H1 (cell line): Measurements from ENCODE around the gene OPHN1. TPM values are rescaled to one million over a fixed set of nuclear protein-coding genes. Genes with fewer than 3 reads are reported as not detected.

Experiments
- CTCF ChIA-PET: fragments of 300-600 bp; sonication (Branson Sonifier 250); formaldehyde crosslinking; loops from one replicate; lab custom pipeline; 2021; ENCODE audit not compliant: partially characterized antibody; lab: Charles Lee
- POLR2A ChIA-PET: fragments of 300-600 bp; sonication (Branson Sonifier 250); formaldehyde crosslinking; loops from one replicate; lab custom pipeline; 2021; ENCODE audit warnings: inconsistent platforms; ENCODE audit not compliant: partially characterized antibody; lab: Charles Lee
- DNase-seq, 2 experiments: peaks; one replicate each; pipeline versions ENCODE4 v3.0.0 to v3.0.0-alpha.2; 2010 to 2022; ENCODE audit warnings: low spot score in 2 of 2, low read depth in 1 of 2, mixed read lengths in 1 of 2
- FAIRE-seq: peaks from 2 replicates; lab custom pipeline; 2011; peaks lifted over from hg19 to GRCh38; lab: Jason Lieb, UNC
- H2AFZ ChIP-seq: 2 replicates; pipeline ENCODE4 v1.8.1; 2012; ENCODE audit warnings: low read length, inconsistent platforms
- H2AK5ac ChIP-seq: 2 replicates; pipeline ENCODE4 v1.6.1; 2013; ENCODE audit warnings: low read depth, low read length
- H2BK120ac ChIP-seq: replicated peaks from 2 replicates; pipeline ENCODE3; 2013; ENCODE audit warnings: low read depth, low read length, inconsistent platforms
- H2BK12ac ChIP-seq: 2 replicates; pipeline ENCODE4 v1.6.1; 2013; ENCODE audit warnings: low read depth, low read length
- H2BK15ac ChIP-seq: 2 replicates; pipeline ENCODE4 v1.6.1; 2013; ENCODE audit warnings: low read length
- H2BK20ac ChIP-seq: 2 replicates; pipeline ENCODE4 v1.6.1; 2013; ENCODE audit warnings: low read length
- H2BK5ac ChIP-seq: 2 replicates; pipeline ENCODE4 v1.6.1; 2013; ENCODE audit warnings: low read depth, low read length
- H3K14ac ChIP-seq: 2 replicates; pipeline ENCODE4 v1.6.1; 2013; ENCODE audit warnings: inconsistent platforms; ENCODE audit not compliant: insufficient read length
- H3K18ac ChIP-seq: 2 replicates; pipeline ENCODE4 v1.6.1; 2013; ENCODE audit warnings: low read length; ENCODE audit errors: extremely low read depth
- H3K23ac ChIP-seq: 2 replicates; pipeline ENCODE4 v1.6.1; 2013; ENCODE audit warnings: inconsistent platforms; ENCODE audit not compliant: insufficient read length
- H3K23me2 ChIP-seq: 2 replicates; pipeline ENCODE4 v1.6.1; 2013; ENCODE audit warnings: low read depth, low read length
- H3K27ac ChIP-seq: 2 replicates; pipeline ENCODE4 v1.6.1; 2011; ENCODE audit warnings: low read depth, low read length, inconsistent platforms
- H3K27me3 ChIP-seq, 4 experiments: replicated peaks in 1 of 4; 1 replicate in 1 of 4; 2 replicates in 3 of 4; pipeline versions ENCODE4 v1.6.1 to v1.8.1; 2011 to 2013; ENCODE audit warnings: low read length in 3 of 4, mild to moderate bottlenecking in 3 of 4, inconsistent platforms in 2 of 4, mixed read lengths in 2 of 4, moderate library complexity in 1 of 4; ENCODE audit not compliant: control insufficient read depth in 3 of 4, insufficient read depth in 3 of 4; ENCODE audit errors: extremely low read depth in 1 of 4
- H3K36me3 ChIP-seq, 4 experiments: 2 replicates each; pipeline versions ENCODE4 v1.6.1 to v1.8.1; 2011 to 2013; ENCODE audit warnings: mild to moderate bottlenecking in 4 of 4, low read length in 3 of 4, moderate library complexity in 2 of 4, control low read depth in 1 of 4, inconsistent platforms in 1 of 4; ENCODE audit not compliant: insufficient read depth in 4 of 4, control insufficient read depth in 2 of 4
- H3K4ac ChIP-seq: replicated peaks from 2 replicates; pipeline ENCODE3; 2013; ENCODE audit warnings: low read length, low read depth, mixed read lengths, inconsistent platforms; ENCODE audit not compliant: insufficient read length
- H3K4me1 ChIP-seq, 4 experiments: replicated peaks in 1 of 4; 1 replicate in 1 of 4; 2 replicates in 3 of 4; pipeline versions ENCODE4 v1.6.1 to v1.8.1; 2011 to 2013; ENCODE audit warnings: low read length in 3 of 4, inconsistent platforms in 2 of 4, mixed read lengths in 1 of 4; ENCODE audit not compliant: insufficient read depth in 4 of 4, control insufficient read depth in 3 of 4
- H3K4me2 ChIP-seq, 2 experiments: 2 replicates each; pipeline versions ENCODE4 v1.6.1 to v1.8.1; 2011 to 2013; ENCODE audit warnings: low read depth in 2 of 2, low read length in 2 of 2, control low read depth in 1 of 2, inconsistent platforms in 1 of 2, mild to moderate bottlenecking in 1 of 2; ENCODE audit not compliant: insufficient read depth in 1 of 2
- H3K4me3 ChIP-seq, 4 experiments: fragments of 200-600, 300-600 bp in 1 of 4; sonication (generic), shearing (Covaris generic), sonication (Bioruptor Twin) in 1 of 4; 2 replicates each; pipeline versions ENCODE4 v1.5.1 to v1.8.1; 2011 to 2016; ENCODE audit warnings: low read length in 4 of 4, low read depth in 3 of 4, control low read depth in 2 of 4, inconsistent platforms in 2 of 4, mild to moderate bottlenecking in 2 of 4, mixed read lengths in 1 of 4, moderate library complexity in 1 of 4; ENCODE audit not compliant: insufficient read depth in 2 of 4; ENCODE audit errors: extremely low read depth in 1 of 4
- H3K56ac ChIP-seq: replicated peaks from 2 replicates; pipeline ENCODE3; 2013; ENCODE audit warnings: low read depth, mild to moderate bottlenecking, mixed read lengths, low read length, inconsistent platforms; ENCODE audit not compliant: insufficient read length
- H3K79me1 ChIP-seq: 2 replicates; pipeline ENCODE4 v1.6.1; 2013; ENCODE audit warnings: low read depth, low read length, control low read depth
- H3K79me2 ChIP-seq, 2 experiments: 2 replicates each; pipeline versions ENCODE4 v1.6.1 to v1.8.1; 2012 to 2013; ENCODE audit warnings: low read length in 2 of 2, mild to moderate bottlenecking in 2 of 2, inconsistent platforms in 1 of 2; ENCODE audit not compliant: insufficient read depth in 2 of 2, control insufficient read depth in 1 of 2
- H3K9ac ChIP-seq, 4 experiments: replicated peaks in 1 of 4; 1 replicate in 1 of 4; 2 replicates in 3 of 4; pipeline versions ENCODE4 v1.6.1 to v1.8.1; 2011 to 2013; ENCODE audit warnings: low read depth in 3 of 4, low read length in 3 of 4, control low read depth in 2 of 4, mild to moderate bottlenecking in 2 of 4, moderate library complexity in 2 of 4, inconsistent platforms in 1 of 4; ENCODE audit errors: extremely low read depth in 1 of 4
- H3K9me3 ChIP-seq, 2 experiments: 2 replicates each; pipeline versions ENCODE4 v1.6.1 to v1.8.1; 2012 to 2013; ENCODE audit warnings: mild to moderate bottlenecking in 2 of 2, moderate library complexity in 2 of 2, control low read depth in 1 of 2, inconsistent platforms in 1 of 2, low read depth in 1 of 2, low read length in 1 of 2, mixed read lengths in 1 of 2; ENCODE audit not compliant: insufficient read depth in 2 of 2
- H4K20me1 ChIP-seq, 2 experiments: replicated peaks in 1 of 2; 2 replicates each; pipeline versions ENCODE3 to v1.8.1; 2011 to 2013; ENCODE audit warnings: inconsistent platforms in 2 of 2, low read length in 2 of 2, mild to moderate bottlenecking in 1 of 2; ENCODE audit not compliant: insufficient read depth in 2 of 2, control insufficient read depth in 1 of 2
- H4K5ac ChIP-seq: 2 replicates; pipeline ENCODE4 v1.6.1; 2013; ENCODE audit warnings: low read length, low read depth, mixed read lengths, inconsistent platforms; ENCODE audit not compliant: insufficient read length
- H4K8ac ChIP-seq: 2 replicates; pipeline ENCODE4 v1.8.0; 2013; ENCODE audit warnings: mild to moderate bottlenecking, moderate library complexity, low read length, inconsistent platforms; ENCODE audit not compliant: insufficient read depth; ENCODE audit errors: extremely low read depth
- H4K91ac ChIP-seq: replicated peaks from 2 replicates; pipeline ENCODE3; 2013; ENCODE audit warnings: low read length, mixed read lengths, inconsistent platforms; ENCODE audit not compliant: insufficient read length
- CHD1 ChIP-seq: IDR thresholded peaks from 2 replicates; pipeline ENCODE4 v1.6.1; 2012; ENCODE audit warnings: low read depth, low read length, improper control_type of control experiment
- E2F6 ChIP-seq: IDR thresholded peaks from 2 replicates; pipeline ENCODE4 v1.6.1; 2012; ENCODE audit warnings: inconsistent platforms
- SP4 ChIP-seq: IDR thresholded peaks from 2 replicates; pipeline ENCODE4 v1.6.1; 2012; ENCODE audit warnings: low read length, inconsistent platforms
- polyA plus RNA-seq, 7 experiments: library from polyadenylated mRNA; depleted of rRNA in 3 of 7; stranded (reverse) in 5 of 7; unstranded in 2 of 7; fragments of >200 nt in 5 of 7; fragments of 200-250 nt in 2 of 7; gene quantifications; 1 replicate in 5 of 7; 2 replicates in 1 of 7; 4 replicates in 1 of 7; pipeline versions ENCODE4 v1.2.1 to v1.2.3, GENCODE V29; 2011 to 2013; ENCODE audit warnings: missing spikeins in 2 of 7, mixed read lengths in 2 of 7
- total RNA-seq: library from RNA; stranded (reverse); fragmentation: NEBNext Ultra II Directional; extraction: Animal tissue kit (Norgen Biotek cat#: 25700); gene quantifications from 2 replicates; pipeline ENCODE4 v1.2.1, GENCODE V29; 2021

OPHN1 gene
- total and polyA plus RNA-seq, 2 of the 8 experiments (the other 6 are each of a cell fraction or from before 2014, with no cell fraction given), result 1.2 to 3.5 TPM

- H3K36me3 ChIP-seq, result no peaks in the 10 kb centered on the region
- no peak overlapping the region for H3K9ac ChIP-seq
- H3K9me3 ChIP-seq, result no peaks in the 10 kb centered on the region
- DNase-seq, result no peak
- no peaks in the 10 kb centered on the region for H4K20me1 ChIP-seq
- no peak overlapping the region for H4K91ac ChIP-seq
- no peak overlapping the region for H3K18ac ChIP-seq
- FAIRE-seq, result no peak
- no peaks in the 10 kb centered on the region for H3K27me3 ChIP-seq
- H3K56ac ChIP-seq, result no peak overlapping the region
- no peak overlapping the region for H2BK20ac ChIP-seq
- no peaks in the 10 kb centered on the region for H3K79me1 ChIP-seq
- TF ChIP-seq CHD1 (no peak), SP4 (no peak), E2F6 (no peak)
- no peak overlapping the region for H3K4me3 ChIP-seq
- no peak overlapping the region for H2BK120ac ChIP-seq
- H3K23ac ChIP-seq, result no peak overlapping the region
- CTCF ChIA-PET, result no interaction called here
- H2AK5ac ChIP-seq, result no peak overlapping the region
- no peak overlapping the region for H2AFZ ChIP-seq
- H3K79me2 ChIP-seq, result no peaks in the 10 kb centered on the region
- POLR2A ChIA-PET, result no interaction called here
- no peak overlapping the region for H3K27ac ChIP-seq
- no peak overlapping the region for H3K14ac ChIP-seq
- no peaks in the 10 kb centered on the region for H3K23me2 ChIP-seq
- H3K4me2 ChIP-seq, result no peak overlapping the region
- no peaks in the 10 kb centered on the region for H3K4me1 ChIP-seq
- H2BK15ac ChIP-seq, result no peak overlapping the region
- no peak overlapping the region for H3K4ac ChIP-seq
- H2BK5ac ChIP-seq, result no peak overlapping the region
- no peak overlapping the region for H2BK12ac ChIP-seq
- no peak overlapping the region for H4K8ac ChIP-seq
- H4K5ac ChIP-seq, result no peak overlapping the region
Measured at GRCh38 chrX:68461576-68461975, 28.3 kb upstream of the OPHN1 start.
